ENCODE data around the gene AUTS2.

AUTS2 gene

DNA sequence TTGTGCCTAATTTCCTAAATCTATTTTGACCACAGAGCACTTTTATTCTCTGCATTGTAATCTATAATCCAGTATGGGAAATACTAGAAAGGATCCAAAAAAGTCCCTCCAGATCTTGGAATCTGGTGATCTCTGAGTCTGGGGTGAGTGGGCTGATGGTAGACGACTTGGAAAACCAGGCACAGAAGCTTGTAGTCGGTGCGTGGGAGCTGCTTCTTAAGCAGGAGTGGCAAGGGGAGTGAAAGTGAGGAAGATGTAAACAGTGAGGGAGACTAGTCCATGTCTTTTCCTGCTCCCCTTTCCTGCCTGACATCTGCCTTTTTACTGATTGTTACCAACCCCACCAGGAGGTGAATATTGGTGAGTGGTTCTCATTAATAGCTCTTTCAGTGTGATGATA, 6.8 kb downstream of the AUTS2 start:
- TF ChIP-seq EZH2phosphoT487 (conservative IDR thresholded peaks at IDR 0.05; ENCODE audit: low read length), result no peak
- TF ChIP-seq CTCF (IDR thresholded peaks at IDR 0.05; ENCODE audit: insufficient read depth, low read length, poor library complexity, severe bottlenecking), result no peak
- Histone ChIP-seq H3K36me3 (ENCODE audit: low read length) (no peaks in the 10 kb centered on the region), H3K4me3 (ENCODE audit: insufficient read depth, low read length, poor library complexity, severe bottlenecking) (no peak overlapping the region), H3K9me3 (ENCODE audit: insufficient read depth, low read length) (no peaks in the 10 kb centered on the region), H3K9me2 (replicated peaks; ENCODE audit: insufficient read depth, low read length) (no peaks in the 10 kb centered on the region), H3K4me2 (ENCODE audit: low read depth, low read length, poor library complexity, severe bottlenecking) (no peak overlapping the region), H2AFZ (ENCODE audit: low read depth, low read length, severe bottlenecking) (no peak overlapping the region), H3K27me3 (ENCODE audit: low read length) (no peaks in the 10 kb centered on the region), H4K20me1 (ENCODE audit: low read depth, low read length) (peaks cover 82% of the 10 kb centered on the region), H3K9ac (ENCODE audit: low read length) (no peak overlapping the region), H3F3A (ENCODE audit: insufficient read depth) (peaks cover 6% of the 10 kb centered on the region; the same call in 1 of the 2 replicates), H3K79me2 (ENCODE audit: insufficient read depth, low read length) (peaks cover 96% of the 10 kb centered on the region), H3K27ac (ENCODE audit: low read depth, low read length) (no peak overlapping the region)

GRCh38 chr7:69605546-69605945, 7.3 kb downstream of the AUTS2 start:
- TF ChIP-seq EZH2phosphoT487 (conservative IDR thresholded peaks at IDR 0.05; ENCODE audit: low read length) (no peak), CTCF (IDR thresholded peaks at IDR 0.05; ENCODE audit: insufficient read depth, low read length, poor library complexity, severe bottlenecking) (no peak)
- Histone ChIP-seq H3K4me2 (ENCODE audit: low read depth, low read length, poor library complexity, severe bottlenecking) (no peak overlapping the region), H3K9me2 (replicated peaks; ENCODE audit: insufficient read depth, low read length) (no peaks in the 10 kb centered on the region), H4K20me1 (ENCODE audit: low read depth, low read length) (peaks cover 86% of the 10 kb centered on the region), H3K9ac (ENCODE audit: low read length) (no peak overlapping the region), H3K36me3 (ENCODE audit: low read length) (no peaks in the 10 kb centered on the region), H3F3A (ENCODE audit: insufficient read depth) (peaks cover 6% of the 10 kb centered on the region; the same call in 1 of the 2 replicates), H3K79me2 (ENCODE audit: insufficient read depth, low read length) (peaks cover 96% of the 10 kb centered on the region), H3K27me3 (ENCODE audit: low read length) (no peaks in the 10 kb centered on the region), H3K9me3 (ENCODE audit: insufficient read depth, low read length) (no peaks in the 10 kb centered on the region), H3K4me3 (ENCODE audit: insufficient read depth, low read length, poor library complexity, severe bottlenecking) (no peak overlapping the region), H3K27ac (ENCODE audit: low read depth, low read length) (no peak overlapping the region), H2AFZ (ENCODE audit: low read depth, low read length, severe bottlenecking) (no peak overlapping the region)

GRCh38 chr7:69608049-69608448, 9.8 kb downstream of the AUTS2 start:
- Histone ChIP-seq H3K4me2 (ENCODE audit: low read depth, low read length, poor library complexity, severe bottlenecking) (no peak overlapping the region), H3K27me3 (ENCODE audit: low read length) (no peaks in the 10 kb centered on the region), H3F3A (ENCODE audit: insufficient read depth) (no peaks in the 10 kb centered on the region; the same call in 1 of the 2 replicates), H3K36me3 (ENCODE audit: low read length) (no peaks in the 10 kb centered on the region), H3K27ac (ENCODE audit: low read depth, low read length) (no peak overlapping the region), H3K9ac (ENCODE audit: low read length) (no peak overlapping the region), H3K9me3 (ENCODE audit: insufficient read depth, low read length) (no peaks in the 10 kb centered on the region), H4K20me1 (ENCODE audit: low read depth, low read length) (peaks cover 86% of the 10 kb centered on the region), H2AFZ (ENCODE audit: low read depth, low read length, severe bottlenecking) (no peak overlapping the region), H3K9me2 (replicated peaks; ENCODE audit: insufficient read depth, low read length) (no peaks in the 10 kb centered on the region), H3K4me3 (ENCODE audit: insufficient read depth, low read length, poor library complexity, severe bottlenecking) (no peak overlapping the region), H3K79me2 (ENCODE audit: insufficient read depth, low read length) (peaks cover 97% of the 10 kb centered on the region)
- TF ChIP-seq EZH2phosphoT487 (conservative IDR thresholded peaks at IDR 0.05; ENCODE audit: low read length), result no peak
- no peak for TF ChIP-seq CTCF (IDR thresholded peaks at IDR 0.05; ENCODE audit: insufficient read depth, low read length, poor library complexity, severe bottlenecking)

Data from SU-DHL-6 (cell line).